NCI-H748 (cell line): Measurements from ENCODE around the gene MPPED1.

Experiments used
- DNase-seq: peaks from one replicate; lab custom pipeline; 2025; ENCODE audit not compliant: unreplicated experiment; lab: John Stamatoyannopoulos, UW

Gene MPPED1

DNA sequence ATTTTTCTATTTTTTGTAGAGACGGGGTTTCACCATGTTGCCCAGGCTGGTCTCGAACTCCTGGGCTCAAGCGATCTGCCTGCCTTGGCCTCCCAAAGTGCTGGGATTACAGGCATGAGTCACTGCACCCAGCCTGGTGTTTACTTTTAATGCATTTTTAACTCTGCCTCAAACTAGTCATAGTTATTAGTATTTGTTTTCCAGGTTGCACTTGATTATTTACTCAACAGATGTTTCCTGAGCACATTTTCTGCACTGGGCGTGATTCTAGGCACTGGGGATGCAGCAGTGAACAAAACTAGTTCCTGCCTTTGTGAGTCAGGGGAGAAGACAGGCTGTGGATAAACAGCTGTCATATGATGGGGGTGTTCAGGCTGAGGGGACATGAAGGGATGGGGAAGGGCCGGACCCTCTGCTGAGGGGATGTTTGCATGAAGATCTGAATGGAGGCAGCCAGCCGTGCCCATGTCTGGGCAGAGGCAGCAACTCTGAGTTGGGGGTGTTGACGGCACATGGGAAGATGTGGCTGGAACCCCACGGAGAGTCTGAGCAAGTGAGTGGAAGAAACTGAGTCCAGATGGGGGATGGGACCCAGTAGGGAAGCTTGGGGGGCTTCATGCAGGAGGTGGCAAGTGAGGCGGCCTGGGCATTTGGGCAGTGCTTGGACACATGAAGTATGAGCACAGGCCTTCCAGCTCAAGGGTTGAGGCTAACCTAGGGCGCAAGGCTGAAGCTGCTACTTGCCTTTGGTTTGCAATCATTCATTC lies 34.4 kb downstream of the MPPED1 start:
- DNase-seq = peak; percentile 36

DNA sequence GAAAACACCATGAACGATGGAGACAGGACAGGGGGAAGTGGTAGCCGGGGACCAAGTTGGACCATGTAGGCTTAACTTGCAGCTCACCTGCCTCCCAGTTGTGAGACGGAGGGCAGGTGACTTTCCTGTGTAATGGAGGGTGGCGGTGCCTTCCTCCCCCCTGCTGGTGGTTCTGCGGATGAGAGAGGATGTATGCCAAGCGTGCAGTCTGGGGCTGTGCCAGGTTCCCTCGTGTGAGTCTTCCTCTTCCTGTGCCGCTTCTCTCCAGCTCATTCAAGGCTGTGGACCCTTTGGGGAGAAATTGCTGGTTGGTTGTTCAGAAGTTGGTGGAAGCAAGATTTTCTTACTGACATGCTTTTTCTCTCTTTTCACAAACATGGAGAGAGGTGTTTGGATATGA lies 35.1 kb downstream of the MPPED1 start:
- peak; percentile 93 for DNase-seq

DNA sequence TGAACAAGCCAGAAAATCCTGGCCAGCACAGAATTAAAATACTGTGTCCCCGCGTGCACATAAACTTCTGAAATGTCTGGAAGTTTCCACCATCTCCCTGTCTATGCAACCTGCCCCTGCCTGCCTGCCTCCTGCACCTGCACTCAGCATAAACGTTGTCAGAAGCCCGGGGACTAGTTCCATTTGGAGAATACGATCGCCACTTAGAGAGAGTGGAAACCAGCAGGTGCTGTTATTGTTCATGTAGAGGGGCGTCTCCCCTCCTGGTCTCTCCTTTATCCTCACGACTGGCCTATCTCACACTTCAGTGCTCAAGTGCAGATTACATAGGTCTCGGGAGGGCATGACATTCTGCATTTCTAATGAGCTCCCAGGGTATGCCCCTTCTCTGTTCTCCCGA lies 35.6 kb downstream of the MPPED1 start:
- peak; percentile 99 for DNase-seq

DNA sequence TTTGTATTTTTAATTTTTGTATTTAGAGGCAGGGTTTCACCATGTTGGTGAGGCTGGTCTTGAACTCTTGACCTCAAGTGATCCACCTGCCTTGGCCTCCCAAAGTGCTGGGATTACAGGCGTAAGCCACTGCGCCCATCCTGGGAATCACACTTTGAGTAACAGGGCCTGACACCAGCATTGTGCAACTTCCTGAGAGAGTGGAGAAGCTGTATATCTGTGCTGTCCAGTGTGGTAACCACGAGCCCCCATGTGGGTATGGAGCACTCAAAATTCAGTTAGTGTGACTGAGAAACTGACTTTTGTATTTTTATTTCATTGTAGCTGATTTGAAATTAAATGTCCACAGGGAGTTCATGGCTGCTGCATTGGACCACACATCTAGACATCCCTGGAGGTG lies 36.2 kb downstream of the MPPED1 start:
- no peak for DNase-seq

DNA sequence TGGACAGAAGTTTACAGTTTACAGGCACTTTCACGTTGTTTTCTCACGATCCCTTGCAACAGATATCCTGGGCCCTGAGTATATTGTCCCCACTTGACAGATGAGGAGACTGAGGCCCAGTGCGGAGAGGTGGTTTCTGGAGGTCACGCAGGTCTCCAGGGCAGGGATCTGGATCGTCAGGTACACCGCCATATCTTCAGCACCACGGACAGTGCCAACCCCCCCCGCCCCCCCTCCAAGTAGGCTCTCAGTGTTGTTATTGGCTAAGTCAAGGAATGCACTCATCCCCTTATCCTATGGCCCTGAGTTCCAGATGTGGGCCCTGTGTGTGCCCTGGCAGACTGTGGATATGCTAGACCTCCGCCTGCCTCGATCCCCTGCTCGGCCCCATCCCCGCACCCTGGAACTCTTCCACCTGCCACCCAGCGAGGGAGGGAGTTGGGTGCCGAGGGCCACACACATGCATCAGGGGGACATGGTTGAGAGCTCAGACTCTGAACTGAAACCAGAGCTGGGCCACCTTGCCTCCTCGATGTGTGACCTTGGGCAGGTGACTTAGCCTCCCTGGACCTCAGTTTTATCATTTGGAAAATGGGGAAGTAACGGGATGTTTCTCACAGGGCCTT lies 37.5 kb downstream of the MPPED1 start:
- DNase-seq = no peak

DNA sequence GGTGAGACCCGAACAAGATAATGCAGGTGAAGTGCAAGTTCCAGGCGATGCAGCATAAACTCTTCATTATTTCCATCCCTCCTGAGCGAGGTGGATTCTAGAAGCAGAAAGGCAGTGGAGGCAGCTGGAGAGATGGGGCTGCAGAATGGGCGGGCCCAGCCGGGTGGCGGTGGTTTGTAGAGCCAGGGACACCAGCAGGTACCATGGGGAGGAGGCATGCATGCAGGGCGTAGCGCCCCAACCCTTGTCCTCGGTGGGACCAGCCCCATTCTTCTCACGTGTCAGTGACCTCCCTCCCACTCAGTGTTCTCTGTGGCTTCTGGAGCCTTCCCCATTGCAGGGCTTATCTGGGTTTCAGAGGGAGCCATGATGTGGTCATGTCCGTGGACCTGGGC lies 38.0 kb downstream of the MPPED1 start:
- no peak for DNase-seq

DNA sequence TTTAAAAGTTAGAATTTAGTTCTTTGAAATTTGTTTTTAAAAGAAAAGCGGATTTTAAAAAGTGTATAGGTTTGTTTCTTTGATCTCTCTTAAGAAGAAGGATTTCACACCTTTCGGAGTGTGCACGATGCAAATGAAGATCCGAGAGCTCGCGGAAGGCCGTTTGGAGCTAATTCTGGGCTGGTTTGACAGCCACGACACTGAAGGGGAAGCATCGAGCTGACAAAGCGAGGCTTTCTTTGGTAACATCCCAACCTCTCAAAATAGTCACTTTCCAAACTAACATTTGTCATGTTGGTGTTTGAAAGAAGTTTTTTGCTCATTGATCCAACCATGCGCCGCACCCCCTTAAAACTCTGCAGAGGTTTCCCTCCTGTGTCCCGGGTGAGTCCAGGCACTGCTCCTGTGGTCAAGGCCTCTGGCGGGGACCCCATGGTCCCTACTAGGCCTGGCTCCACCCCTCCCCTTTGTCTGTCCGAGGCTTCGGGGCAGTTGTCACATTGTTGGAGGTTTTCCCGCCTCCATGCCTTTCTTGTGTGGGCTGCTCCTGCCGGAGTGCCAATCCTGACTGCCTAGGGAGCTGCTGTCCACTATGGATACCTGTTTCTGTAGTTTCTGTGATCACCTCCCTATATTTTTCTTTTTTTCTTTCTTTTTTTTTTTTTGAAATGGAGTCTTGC lies 39.7 kb downstream of the MPPED1 start:
- DNase-seq = no peak

DNA sequence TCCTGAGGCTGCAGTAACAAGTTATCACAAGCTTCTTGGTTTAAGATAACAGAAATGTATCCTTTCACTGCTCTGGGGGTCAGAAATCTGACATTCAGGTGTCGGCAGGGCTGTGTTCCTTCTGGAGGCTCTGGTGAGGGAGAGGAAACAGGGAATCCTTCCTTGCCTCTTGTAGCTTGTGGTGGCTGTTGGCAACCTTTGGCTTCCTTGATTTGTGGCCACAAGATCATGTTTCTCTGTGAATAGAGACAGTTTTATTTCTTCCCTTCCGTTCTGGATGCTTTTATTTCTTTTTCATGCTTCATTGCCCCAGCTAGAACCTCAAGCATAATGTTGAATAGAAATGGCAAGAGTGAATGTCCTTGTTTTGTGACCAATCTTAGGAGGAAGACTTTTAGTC lies 44.0 kb downstream of the MPPED1 start:
- no peak for DNase-seq

DNA sequence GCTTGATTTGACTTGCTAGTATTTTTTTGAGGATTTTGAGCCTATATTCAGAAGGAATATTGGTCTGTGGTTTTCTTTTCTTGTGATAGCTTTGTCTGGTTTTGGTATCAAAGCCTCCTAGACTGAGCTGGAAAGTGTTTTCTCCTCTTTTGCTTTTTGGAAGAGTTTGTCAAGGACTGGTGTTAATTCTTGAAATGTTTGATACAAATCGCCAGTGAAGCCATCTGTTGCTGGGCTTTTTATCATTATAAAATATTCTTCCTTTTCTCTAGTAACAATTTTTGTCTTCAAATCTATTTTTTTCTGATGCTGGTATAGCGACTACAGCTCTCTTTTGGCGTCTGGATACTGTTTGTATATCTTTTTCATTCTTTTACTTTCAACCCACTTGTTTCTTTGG lies 45.2 kb downstream of the MPPED1 start:
- DNase-seq = no peak

DNA sequence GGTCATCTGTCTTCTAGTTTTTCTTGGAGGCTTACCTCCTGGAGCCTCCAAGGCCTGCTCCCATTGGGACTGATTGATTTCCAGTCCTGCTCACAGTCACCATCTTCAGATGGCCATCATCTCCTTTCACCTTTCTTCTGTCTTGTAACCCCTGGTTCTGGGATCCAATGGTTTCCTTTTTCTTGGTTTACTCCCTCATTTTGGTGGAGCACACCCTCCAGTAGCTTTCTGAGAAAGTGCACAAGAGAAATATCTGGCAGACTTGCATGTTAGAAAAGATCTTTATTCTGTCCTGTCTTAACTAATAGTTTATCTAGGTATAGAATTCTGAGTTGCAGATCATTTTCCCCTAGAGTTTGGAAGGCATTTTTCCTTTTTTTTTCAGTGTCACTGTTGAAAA lies 50.9 kb downstream of the MPPED1 start:
- DNase-seq = no peak

DNA sequence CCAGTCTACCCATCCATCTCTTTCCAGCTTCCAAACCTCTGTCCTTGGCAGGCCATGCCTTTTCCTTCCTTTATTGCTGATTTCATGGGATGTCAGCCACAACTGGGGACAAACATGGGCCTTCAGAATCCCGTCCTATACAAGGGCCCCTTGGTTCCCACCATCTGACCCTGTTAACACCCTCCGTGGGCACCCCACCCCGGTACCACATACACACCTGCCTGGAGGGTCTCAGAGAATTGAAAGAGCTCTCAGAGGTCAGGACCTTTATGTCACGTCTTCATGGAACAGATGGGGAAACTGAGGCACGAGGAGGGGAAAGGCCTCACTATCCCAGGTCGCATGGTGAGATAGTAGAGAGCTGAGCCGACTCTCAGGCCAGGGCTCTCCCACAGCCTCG lies 53.0 kb downstream of the MPPED1 start:
- no peak for DNase-seq

DNA sequence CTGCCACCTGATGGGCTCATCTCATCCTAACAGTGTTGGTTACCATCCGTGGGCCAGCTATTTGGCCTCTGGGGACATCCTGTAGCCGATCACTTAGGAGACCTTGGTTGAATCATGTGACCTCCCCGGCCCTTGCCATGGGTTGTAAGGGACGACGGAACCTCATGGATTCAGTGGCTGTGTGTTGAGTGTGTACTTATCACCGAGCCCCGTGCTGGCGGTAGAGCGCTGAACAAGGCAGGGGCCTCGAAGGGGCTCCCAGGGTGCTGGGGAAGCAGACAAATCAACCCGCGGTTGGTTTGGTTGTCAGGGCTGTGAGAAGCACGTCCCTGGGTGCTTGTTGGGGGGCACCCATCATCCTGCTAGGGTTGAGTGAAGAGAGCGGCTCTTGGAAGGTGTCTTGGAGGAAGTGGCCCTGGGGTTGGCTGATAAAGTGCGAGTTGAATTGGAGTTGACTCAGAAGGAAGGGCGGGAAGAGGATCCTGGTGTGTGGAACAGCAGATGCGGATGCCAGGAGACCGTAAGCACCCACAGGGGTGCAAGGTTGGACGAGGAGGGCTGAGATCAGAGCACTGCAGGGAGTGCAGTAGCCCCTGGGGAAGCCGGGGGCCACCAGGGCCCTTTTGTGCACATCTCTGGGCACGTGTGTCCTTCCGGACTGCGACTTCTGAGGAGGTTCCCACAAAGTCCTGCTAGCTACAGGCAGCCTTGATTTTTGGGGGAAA lies 53.6 kb downstream of the MPPED1 start:
- no peak for DNase-seq

DNA sequence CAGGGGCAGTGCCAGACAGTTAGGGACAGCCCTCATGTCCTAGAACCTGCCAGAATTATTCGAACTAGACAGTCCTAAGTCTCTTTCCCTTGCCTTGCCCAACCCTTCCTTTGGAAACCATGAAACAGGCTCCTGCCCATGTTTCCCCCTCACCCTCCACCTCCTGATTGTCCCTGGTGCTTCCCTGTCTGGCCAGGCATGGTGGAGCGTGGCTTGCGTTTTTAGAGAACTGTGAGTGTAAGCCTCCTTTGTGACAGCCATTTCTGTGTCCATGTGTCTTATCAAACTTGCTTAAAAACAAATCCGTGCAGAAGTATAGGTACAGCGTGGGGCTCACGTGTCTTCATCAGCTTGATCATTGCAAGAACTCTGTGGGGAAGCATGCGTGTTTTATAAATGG lies 54.9 kb downstream of the MPPED1 start:
- no peak for DNase-seq

DNA sequence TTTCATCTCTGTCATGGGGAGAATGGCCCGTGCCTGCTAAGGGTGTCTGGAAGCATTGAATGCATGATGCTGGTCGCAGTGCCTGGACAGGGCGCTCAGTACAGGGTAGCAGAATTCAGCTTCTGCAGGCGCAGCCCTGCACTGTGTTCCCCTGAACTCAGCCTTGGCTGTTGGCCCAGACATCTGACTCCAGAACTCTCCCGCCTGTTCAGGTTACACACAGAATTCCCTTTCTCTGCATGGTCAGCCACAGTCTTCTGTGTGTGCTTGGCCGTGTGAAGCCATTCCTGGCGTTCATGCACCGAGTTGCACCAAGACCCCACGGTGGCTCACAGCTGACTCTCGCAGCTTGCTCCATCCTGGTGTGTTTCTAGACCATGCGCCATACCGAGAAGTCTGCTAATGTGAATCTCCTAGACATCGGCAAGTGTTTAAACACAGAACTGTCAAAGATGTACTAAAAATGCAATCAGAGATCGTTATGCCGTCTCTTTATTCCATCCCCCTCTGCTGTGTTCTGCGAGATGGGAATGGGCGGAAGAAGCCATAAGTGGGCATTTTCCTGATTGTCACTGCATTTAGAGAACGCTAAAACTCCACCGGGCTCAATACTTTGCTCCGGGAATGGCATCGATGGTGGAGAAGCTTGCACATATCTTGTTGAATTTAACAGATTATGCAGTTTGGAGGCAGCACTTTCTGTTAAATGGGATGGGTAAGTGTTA lies 55.6 kb downstream of the MPPED1 start:
- DNase-seq = no peak

DNA sequence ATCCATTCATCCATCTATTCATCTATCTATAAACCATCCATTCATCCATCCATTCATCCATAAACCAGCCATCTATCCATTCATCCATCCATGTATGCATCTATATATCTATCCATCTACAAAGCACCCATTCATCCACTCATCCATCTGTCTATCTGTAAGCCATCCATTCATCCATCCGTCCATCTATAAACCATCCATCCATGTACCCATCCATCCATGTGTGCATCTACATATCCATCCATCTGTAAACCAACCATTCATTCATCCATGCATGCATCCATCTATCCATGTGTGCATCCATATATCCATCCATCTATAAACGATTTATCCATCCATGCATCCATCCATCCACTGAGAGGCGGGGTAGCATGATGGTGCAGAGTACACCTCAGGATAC lies 58.4 kb downstream of the MPPED1 start:
- no peak for DNase-seq

DNA sequence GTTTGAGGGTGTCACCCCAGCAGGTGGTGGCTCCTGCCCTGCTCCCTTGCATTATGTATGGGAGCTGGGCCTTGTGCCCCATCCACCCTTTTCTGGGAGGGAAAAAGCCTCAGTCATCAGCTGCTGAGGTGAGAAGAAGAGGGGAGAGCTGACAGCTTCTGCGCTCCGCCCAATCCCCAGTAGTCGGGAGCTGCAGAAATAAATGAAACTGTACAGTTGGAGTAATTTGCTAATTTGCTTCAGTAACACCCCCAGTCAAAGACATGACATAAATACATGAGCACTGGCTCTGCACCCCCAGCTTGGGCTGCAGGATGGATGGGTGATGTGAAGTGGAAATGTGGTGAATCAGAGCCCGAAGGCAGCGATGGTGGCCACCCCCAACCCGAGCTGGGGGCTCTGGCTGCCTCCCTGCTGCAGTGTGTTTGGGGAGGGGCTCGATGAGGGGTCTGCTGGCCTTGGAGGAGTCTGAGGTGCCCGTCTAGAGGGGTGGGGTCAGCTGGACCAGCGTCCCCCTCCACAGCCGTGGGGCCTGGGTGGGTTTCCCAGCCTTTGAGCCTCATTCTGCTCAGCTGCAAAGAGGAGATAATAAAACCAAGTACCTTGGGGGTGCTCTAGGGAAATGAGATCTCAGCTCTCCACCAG lies 59.2 kb downstream of the MPPED1 start:
- no peak for DNase-seq

DNA sequence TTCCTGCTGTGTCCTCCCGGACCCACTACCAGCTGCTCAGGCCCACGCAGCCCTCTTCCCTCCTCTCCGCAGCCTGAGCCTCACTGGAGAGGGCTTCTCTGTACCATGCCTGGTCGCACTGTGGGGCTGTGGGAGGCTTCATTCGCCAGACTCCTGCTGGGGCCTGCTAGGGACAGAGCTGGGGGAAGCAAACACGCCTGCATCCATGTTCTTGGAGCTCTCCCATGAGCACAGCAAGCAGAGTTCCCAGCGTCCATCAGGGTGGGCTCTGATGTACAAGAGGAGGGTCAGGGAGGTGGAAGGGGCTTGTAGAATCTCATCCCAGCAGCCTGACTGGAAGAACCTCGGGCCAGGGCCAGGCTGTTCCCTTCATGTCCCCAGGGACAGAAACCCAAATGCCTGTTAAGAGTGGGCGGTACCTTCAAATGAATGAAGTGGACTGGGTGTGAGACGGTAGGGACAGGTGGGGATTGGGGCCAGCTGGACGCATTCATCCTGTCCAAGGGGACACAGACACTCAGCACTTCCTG lies 59.9 kb downstream of the MPPED1 start:
- DNase-seq = no peak

DNA sequence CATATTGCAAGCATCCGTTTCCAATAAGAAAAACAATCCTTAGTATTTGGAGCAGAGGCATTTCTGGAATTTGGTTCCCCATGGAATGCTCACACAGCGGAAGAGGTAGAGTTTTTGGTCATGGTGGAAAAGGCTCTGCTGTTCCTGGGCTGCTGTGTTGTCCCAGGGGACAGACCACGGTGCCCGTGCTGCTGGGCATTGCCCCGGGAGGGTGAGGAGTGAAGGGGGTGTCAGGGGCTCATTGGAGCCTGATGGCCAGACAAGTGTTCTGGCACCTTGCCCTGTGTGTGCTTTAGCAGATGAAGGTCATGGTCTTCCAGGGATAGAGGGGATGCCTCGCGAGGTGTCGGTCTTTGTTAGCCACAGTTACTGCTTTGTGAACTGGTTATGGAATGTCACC lies 61.2 kb downstream of the MPPED1 start:
- no peak for DNase-seq

DNA sequence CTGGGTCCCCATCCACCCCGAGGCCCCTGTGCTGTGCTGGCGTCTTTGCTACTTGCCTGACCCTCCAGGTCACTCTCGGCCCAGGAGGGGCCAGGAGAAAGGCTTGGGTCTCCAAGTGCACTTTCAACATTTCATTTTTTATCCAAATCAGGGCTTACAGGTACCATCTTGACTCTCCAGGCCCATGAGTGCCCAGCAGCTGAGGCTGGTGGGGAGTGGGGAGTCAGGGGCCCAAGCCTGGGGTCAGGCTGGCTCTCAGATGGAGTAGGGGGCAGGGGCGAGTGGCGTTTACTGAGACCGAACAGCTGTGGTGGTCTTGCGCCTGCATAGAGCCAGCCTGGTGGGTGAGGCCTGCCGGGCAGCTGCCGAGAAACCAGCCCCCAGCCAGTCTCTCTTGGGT lies 61.6 kb downstream of the MPPED1 start:
- no peak for DNase-seq
